Right lung (tissue), 5 donors: ENCODE data around the gene OSBPL3. TPM values are rescaled to one million over a fixed set of nuclear protein-coding genes. Genes with fewer than 3 reads are reported as not detected.
"Not testable (repeated sequence)": the region's sequence is repeated elsewhere in the genome, so short reads cannot be mapped to it uniquely, and the experiment has no call there.

Experiments
- DNase-seq, 2 donors: peaks; one replicate each; pipeline ENCODE4 v3.0.0-alpha.2; 2013
- polyA plus RNA-seq, 5 donors: library from polyadenylated mRNA; unstranded; fragments of 120-200 nt; gene quantifications; one replicate each; pipeline versions ENCODE4 v1.2.1 to v1.2.3, GENCODE V29; 2013; ENCODE audit warnings: inconsistent platforms in 1 of 5, low replicate concordance in 1 of 5; ENCODE audit not compliant: insufficient read length in 5 of 5, insufficient read depth in 1 of 5

Gene OSBPL3
- polyA plus RNA-seq, 5 donors = 2.7 to 4.1 (median 3.3) TPM

DNA sequence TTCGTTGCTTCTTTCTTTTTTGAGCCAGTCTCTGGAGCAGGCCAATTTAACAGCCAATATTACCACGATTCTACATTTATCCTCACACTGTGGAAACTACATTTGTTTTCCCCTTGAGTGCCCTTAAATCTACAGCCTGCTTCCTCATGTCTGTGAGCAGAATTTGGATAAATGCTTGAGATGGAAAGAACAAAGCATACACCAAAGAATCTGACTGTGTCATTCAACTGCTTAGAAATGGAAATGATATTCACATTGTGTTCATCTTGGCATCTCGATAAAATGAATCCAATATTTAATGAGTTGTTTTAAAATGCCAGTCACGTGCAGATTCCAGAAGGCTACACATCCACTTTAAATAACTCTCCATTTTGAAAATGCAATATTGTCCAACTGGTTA lies 181.7 kb downstream of the OSBPL3 start:
- DNase-seq = no peak

- DNase-seq = no peak
These were observed 182.7 kb downstream of the OSBPL3 start for GRCh38 chr7:24797270-24797669.

DNA sequence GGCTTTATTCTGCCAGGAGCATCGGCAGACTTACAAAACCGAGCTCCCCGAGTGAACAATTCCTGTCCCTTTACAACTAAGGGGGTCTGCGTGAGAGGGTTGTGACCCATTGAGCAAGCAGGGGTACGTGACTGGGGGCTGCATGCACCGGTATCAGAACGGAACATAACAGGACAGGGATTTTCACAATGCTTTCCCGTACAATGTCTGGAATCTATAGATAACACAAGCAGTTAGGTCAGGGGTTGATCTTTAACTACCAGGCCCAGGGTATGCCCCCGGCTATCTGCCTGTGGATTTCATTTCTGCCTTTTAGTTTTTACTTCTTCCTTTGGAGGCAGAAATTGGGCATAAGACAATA lies 184.6 kb downstream of the OSBPL3 start:
- DNase-seq = no peak

- not testable (repeated sequence) for DNase-seq
These were observed 185.1 kb downstream of the OSBPL3 start for GRCh38 chr7:24794751-24795406.

- DNase-seq = no peak
These were observed 185.9 kb downstream of the OSBPL3 start for GRCh38 chr7:24793982-24794648.

GRCh38 chr7:24788961-24789576 lies 190.9 kb downstream of the OSBPL3 start:
- no peak for DNase-seq

DNA sequence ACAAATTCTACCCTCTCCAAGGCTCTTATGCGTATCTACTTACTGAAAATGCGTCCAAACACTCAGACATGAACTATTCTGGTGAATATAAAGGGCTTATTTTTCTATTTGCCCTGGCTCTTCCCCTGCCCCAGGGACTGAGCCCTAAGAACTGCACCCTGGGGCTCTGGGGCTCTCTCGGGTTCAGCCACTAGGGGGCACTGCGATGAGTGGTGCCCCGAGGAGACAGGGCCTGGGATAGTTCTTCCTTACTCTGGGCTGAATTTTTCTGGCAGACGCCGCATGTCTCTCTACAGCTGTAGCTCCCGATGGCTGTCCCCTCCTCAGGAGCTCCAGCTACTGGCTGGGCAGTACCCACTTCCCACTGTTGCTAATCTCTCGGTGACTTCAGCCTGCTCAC lies 191.9 kb downstream of the OSBPL3 start:
- DNase-seq = no peak

DNA sequence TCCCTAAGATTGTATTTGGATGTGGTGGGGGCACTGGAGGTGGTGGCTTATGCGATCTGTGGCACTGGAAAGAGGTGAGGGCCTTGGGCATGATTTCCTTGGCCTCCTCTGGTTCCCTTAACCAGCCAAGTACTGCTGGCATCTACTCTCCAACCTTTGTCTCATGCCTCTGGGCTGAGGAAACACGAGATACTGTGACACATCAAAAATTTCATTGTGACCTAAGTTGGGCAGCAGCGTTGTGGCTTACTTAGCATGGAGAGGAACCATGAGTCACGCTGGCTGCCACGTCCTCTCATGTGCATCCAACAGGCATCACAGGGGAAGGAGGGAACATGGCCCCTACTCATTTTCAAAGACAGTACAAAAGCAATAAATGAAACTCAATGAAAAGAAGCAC lies 193.0 kb downstream of the OSBPL3 start:
- DNase-seq = no peak

DNA sequence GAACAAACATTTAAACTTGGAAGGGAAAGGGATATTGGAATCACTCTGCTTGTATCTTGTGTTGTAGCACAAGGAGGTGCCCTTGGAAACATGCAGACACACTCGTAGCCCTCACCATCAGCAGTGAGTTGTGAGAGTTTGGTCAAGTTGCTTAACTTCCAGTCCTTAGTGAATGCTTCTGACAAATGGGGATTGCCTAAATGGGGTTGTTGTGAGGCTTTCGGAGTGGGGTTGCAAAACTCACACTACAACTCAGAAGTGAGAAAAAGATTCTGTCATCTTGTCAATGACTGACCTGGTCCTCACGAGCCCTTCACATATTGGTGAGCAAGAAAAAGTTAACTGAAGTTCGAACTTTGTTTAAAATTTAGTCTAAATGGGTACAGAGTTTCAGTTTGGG lies 193.7 kb downstream of the OSBPL3 start:
- no peak for DNase-seq

GRCh38 chr7:24784277-24784676 lies 195.7 kb downstream of the OSBPL3 start:
- no peak for DNase-seq

GRCh38 chr7:24783698-24784097 lies 196.3 kb downstream of the OSBPL3 start:
- no peak for DNase-seq

- DNase-seq = no peak
These were observed 198.9 kb downstream of the OSBPL3 start for GRCh38 chr7:24781106-24781505.

- DNase-seq = no peak
These were observed 200.7 kb downstream of the OSBPL3 start for GRCh38 chr7:24779283-24779655.

GRCh38 chr7:24778543-24779282 lies 201.3 kb downstream of the OSBPL3 start:
- DNase-seq = no peak

DNA sequence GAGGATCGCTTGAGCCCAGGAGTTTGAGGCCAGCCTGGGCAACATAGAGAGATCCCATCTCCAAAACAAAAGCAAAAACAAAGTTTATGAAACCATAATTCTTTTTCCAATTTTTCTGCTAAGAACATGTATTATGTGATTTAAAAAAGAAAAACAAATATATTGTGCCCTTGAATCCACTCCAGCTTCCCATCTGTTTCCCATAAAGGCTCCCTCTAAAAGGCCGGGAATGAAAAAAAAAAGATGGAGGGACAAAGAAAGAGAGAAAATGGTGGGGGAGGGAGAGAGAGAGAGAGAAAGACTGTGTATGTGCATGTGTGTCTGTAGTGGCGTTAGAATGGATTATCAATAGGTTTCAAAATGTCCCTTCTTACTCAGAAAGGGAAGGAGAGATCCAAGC lies 202.2 kb downstream of the OSBPL3 start:
- no peak for DNase-seq

DNA sequence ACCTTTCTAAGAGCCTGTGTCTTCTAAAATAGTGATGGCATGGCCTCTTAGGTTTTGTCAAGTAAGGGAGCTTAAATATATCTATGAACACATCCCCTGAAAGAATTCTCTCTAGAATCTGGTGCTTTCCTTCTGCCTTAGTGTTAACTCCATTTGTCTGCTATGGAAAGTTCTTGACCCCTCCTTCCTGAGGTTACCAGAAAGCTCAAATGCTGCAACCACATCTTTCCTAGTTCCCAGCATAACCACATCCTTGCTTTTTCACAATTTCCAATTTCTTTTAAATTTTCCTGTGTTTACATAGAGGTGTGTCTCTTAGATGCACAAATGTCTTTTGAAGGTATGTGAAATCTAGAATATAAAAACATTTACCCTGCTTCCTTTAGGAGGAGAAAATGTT lies 206.3 kb downstream of the OSBPL3 start:
- no peak for DNase-seq

DNA sequence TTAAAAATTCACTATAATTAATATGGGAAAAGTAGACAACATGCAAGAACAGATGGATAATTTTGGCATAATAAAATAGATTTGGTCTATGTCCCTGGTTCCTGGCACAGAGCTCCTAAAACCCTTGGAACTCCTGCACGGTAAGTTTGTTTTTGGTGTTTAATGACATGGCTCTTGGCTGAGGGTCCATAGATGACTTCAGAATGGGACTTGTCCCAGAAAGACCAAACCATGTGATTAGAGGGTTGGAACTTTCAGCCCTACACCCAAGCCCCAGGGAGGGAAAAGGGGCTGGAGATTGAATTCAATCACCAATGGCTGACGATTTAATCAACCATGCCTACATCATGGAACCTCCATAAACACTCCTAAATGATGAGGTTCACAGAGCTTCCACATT lies 210.1 kb downstream of the OSBPL3 start:
- no peak for DNase-seq

DNA sequence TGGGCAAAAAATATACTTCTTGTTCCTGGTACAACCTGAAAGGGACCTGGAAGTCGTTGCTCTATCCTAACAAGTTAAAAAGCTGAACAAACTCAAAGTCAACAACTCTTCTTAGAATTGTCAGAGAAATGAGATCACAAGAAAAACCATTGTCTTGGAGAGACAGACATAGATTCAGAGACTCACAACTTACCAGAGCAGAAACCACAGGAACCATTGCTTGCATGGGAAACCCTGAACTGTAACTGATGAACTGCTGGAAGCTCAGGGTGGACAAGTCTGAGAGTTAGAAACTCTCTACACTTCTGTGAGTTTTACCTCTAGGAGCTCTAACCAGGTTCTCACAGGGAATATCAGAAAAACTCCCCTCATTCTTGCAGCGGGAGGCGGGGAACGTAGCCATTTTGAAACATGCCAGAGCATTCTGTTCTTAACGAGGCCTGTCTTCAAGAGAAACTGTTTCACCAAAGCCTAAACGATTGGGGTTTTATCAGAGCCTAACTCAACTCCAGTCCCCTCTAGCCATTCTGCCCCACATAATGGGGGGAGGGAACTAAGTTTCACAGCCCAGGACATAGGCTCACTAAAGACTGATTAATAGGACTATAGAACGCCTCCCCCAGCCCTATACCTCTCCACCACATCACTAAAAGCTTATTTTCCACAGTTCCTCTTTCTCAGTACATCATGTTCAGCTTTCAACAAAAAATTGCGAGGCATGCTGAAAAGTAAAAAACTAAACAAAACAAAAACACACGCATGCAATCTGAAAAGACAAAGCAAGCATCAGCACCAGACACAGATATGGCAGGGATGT lies 210.8 kb downstream of the OSBPL3 start:
- no peak for DNase-seq

- no peak for DNase-seq
These were observed 212.0 kb downstream of the OSBPL3 start for GRCh38 chr7:24767878-24768569.

- no peak for DNase-seq
These were observed 214.8 kb downstream of the OSBPL3 start for GRCh38 chr7:24764972-24765744.
